ENCODE data around the gene SNX13.

DNA sequence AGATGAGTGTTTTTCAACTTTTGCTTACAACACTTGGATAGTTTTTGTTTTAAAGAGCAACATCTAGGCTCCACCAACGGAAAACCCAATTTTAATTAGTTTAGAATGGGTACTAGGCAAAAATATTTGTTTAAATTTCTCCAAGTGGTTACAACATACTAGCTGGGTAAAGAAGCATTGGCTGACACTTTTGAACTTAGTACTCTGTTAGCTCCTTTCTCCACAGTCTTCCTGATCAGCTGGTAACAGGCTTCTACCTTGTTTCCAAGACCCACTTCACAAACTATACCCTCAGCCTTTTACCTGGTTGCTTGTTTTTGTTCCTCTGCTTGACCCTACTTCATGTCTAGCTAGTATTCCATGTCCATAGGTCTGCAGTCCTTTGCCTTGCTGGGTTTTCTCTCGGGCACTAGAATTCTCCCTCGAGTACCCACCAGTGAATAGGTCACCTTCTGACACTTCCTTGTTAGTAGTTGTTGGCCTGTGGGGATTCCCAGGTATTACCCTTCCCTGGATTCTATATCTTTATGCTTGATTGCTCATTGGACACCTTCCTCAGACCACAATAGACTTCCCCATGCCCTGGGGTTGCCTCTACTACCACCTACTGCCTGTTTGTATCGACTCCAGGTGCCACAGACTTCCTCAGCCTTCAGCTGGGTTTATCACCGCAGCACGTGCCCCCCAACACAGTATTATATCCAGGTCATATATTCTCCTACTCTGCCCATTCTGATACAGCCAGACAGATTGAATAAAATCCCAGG lies 45.4 kb upstream of the SNX13 start:
- TF ChIP-seq, protein P1, sequence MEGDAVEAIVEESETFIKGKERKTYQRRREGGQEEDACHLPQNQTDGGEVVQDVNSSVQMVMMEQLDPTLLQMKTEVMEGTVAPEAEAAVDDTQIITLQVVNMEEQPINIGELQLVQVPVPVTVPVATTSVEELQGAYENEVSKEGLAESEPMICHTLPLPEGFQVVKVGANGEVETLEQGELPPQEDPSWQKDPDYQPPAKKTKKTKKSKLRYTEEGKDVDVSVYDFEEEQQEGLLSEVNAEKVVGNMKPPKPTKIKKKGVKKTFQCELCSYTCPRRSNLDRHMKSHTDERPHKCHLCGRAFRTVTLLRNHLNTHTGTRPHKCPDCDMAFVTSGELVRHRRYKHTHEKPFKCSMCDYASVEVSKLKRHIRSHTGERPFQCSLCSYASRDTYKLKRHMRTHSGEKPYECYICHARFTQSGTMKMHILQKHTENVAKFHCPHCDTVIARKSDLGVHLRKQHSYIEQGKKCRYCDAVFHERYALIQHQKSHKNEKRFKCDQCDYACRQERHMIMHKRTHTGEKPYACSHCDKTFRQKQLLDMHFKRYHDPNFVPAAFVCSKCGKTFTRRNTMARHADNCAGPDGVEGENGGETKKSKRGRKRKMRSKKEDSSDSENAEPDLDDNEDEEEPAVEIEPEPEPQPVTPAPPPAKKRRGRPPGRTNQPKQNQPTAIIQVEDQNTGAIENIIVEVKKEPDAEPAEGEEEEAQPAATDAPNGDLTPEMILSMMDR (IDR thresholded peaks at IDR 0.05) = no peak
- TF ChIP-seq EZH2 (IDR thresholded peaks at IDR 0.05; ENCODE audit: borderline replicate concordance, insufficient read depth, low read depth, low read length, poor library complexity, severe bottlenecking) = no peak
